HG03558 (cell line): ENCODE measurements around the gene SERPINE3.

ENCODE experiments used
- ATAC-seq: cut with Tn5 transposase; IDR thresholded peaks from one replicate; pipeline ENCODE4 v1.9.1; 2021; ENCODE audit warnings: moderate number of reproducible peaks; ENCODE audit not compliant: unreplicated experiment; ENCODE audit errors: extremely low read depth

Gene SERPINE3

GRCh38 chr13:51339354-51339753 is at the start of gene SERPINE3:
TSS of gene SERPINE3 (plus strand) at chr13:51339691. CDS start at chr13:51341092, 1,401 bp downstream.
- no peak for ATAC-seq

- no peak for ATAC-seq
Observed at GRCh38 chr13:51291341-51291740, 48.1 kb upstream of the SERPINE3 start.

GRCh38 chr13:51292000-51292565 is 47.4 kb upstream of the SERPINE3 start:
- no peak for ATAC-seq

- no peak for ATAC-seq
Observed at GRCh38 chr13:51297556-51297955, 41.9 kb upstream of the SERPINE3 start.

- ATAC-seq = no peak
Observed at GRCh38 chr13:51298812-51299211, 40.7 kb upstream of the SERPINE3 start.

GRCh38 chr13:51303063-51303552 is 36.4 kb upstream of the SERPINE3 start:
- ATAC-seq = no peak

GRCh38 chr13:51303882-51304281 is 35.6 kb upstream of the SERPINE3 start:
- no peak for ATAC-seq

GRCh38 chr13:51305271-51305967 is 34.1 kb upstream of the SERPINE3 start:
- ATAC-seq = no peak

GRCh38 chr13:51308781-51309180 is 30.7 kb upstream of the SERPINE3 start:
- ATAC-seq = no peak

- no peak for ATAC-seq
Observed at GRCh38 chr13:51311231-51311630, 28.3 kb upstream of the SERPINE3 start.

- ATAC-seq = no peak
Observed at GRCh38 chr13:51311957-51312520, 27.5 kb upstream of the SERPINE3 start.

- no peak for ATAC-seq
Observed at GRCh38 chr13:51313619-51314018, 25.9 kb upstream of the SERPINE3 start.

- ATAC-seq = no peak
Observed at GRCh38 chr13:51317262-51317661, 22.2 kb upstream of the SERPINE3 start.

- ATAC-seq = no peak
Observed at GRCh38 chr13:51318015-51318414, 21.5 kb upstream of the SERPINE3 start.

- ATAC-seq = no peak
Observed at GRCh38 chr13:51318876-51319275, 20.6 kb upstream of the SERPINE3 start.

- ATAC-seq = no peak
Observed at GRCh38 chr13:51321836-51322235, 17.7 kb upstream of the SERPINE3 start.

GRCh38 chr13:51322826-51323225 is 16.7 kb upstream of the SERPINE3 start:
- ATAC-seq = no peak

GRCh38 chr13:51323824-51324511 is 15.5 kb upstream of the SERPINE3 start:
- ATAC-seq = no peak

GRCh38 chr13:51324714-51325420 is 14.6 kb upstream of the SERPINE3 start:
- no peak for ATAC-seq

- ATAC-seq = no peak
Observed at GRCh38 chr13:51325837-51326236, 13.7 kb upstream of the SERPINE3 start.
